ENCODE results near the gene UGT3A1. TPM values are rescaled to one million over a fixed set of nuclear protein-coding genes. Genes with fewer than 3 reads are reported as not detected.

The UGT3A1 gene
- total and polyA plus RNA-seq, 11 donors, result not detected

GRCh38 chr5:35974570-35974969 lies 16.6 kb downstream of the UGT3A1 start:
- DNase-seq (no peak), ATAC-seq (no peak)
- TF ChIP-seq CTCF (IDR thresholded peaks at IDR 0.05) (no peak), POLR2A (IDR thresholded peaks at IDR 0.05) (no peak)
- Histone ChIP-seq H3K27me3 (no peaks in the 10 kb centered on the region), H3K36me3 (no peaks in the 10 kb centered on the region), H3K27ac (no peak overlapping the region), H3K4me3 (no peak overlapping the region), H3K4me1 (no peaks in the 10 kb centered on the region), H3K9me3 (peaks cover 0 to 5% (median 0%) of the 10 kb centered on the region in 12 donors)
- intact Hi-C loops (cut with DNase I), result no loop called here
- 69 to 79% (median 74%) methylated on average over 4 of the region's 4 CpGs for WGBS, 4 donors

- TF ChIP-seq POLR2A (IDR thresholded peaks at IDR 0.05) (no peak), CTCF (IDR thresholded peaks at IDR 0.05) (no peak)
- Histone ChIP-seq H3K9me3 (peaks cover 0 to 5% (median 0%) of the 10 kb centered on the region in 12 donors), H3K27me3 (no peaks in the 10 kb centered on the region), H3K36me3 (no peaks in the 10 kb centered on the region), H3K4me3 (no peak overlapping the region), H3K27ac (no peak overlapping the region), H3K4me1 (no peaks in the 10 kb centered on the region)
- intact Hi-C loops (cut with DNase I), result no loop called here
- DNase-seq (no peak), ATAC-seq (no peak)
- 70 to 79% (median 75%) methylated on average over 5 of the region's 5 CpGs for WGBS, 4 donors
These were observed 19.3 kb downstream of the UGT3A1 start for GRCh38 chr5:35971878-35972210.

GRCh38 chr5:35971186-35971877 lies 19.9 kb downstream of the UGT3A1 start:
- 77 to 88% (median 79%) methylated on average over 4 of the region's 4 CpGs for WGBS, 4 donors
- DNase-seq, result no peak
- no peak for TF ChIP-seq POLR2A (IDR thresholded peaks at IDR 0.05)
- TF ChIP-seq CTCF (IDR thresholded peaks at IDR 0.05), result no peak
- Histone ChIP-seq H3K36me3 (no peaks in the 10 kb centered on the region), H3K9me3 (peaks cover 0 to 5% (median 0%) of the 10 kb centered on the region in 12 donors), H3K27me3 (no peaks in the 10 kb centered on the region), H3K4me3 (no peak overlapping the region), H3K27ac (no peak overlapping the region), H3K4me1 (no peaks in the 10 kb centered on the region)
- no peak for ATAC-seq
- intact Hi-C loops (cut with DNase I), result no loop called here

GRCh38 chr5:35963381-35963843 lies 27.8 kb downstream of the UGT3A1 start:
- H3K27me3 ChIP-seq, result no peaks in the 10 kb centered on the region
- H3K36me3 ChIP-seq, result no peaks in the 10 kb centered on the region
- DNase-seq (no peak), ATAC-seq (no peak)
- H3K4me1 ChIP-seq, result no peaks in the 10 kb centered on the region
- H3K4me3 ChIP-seq, result no peak overlapping the region
- intact Hi-C loops (cut with DNase I), result no loop called here
- TF ChIP-seq POLR2A (IDR thresholded peaks at IDR 0.05), result no peak
- peak in 2 of 12 donors; percentile 13 to 25 for TF ChIP-seq CTCF (IDR thresholded peaks at IDR 0.05)
- 38 to 46% (median 40%) methylated on average over 8 of the region's 8 CpGs for WGBS, 4 donors
- peaks cover 0 to 8% (median 0%) of the 10 kb centered on the region in 12 donors for H3K9me3 ChIP-seq
- no peak overlapping the region for H3K27ac ChIP-seq

All from heart left ventricle (tissue), 16 donors.